SK-N-SH treated with all-trans-retinoic acid at 6 μM for 48 hours (cell line): ENCODE data around the gene CDKN2C.

Experiments used
- RARB ChIP-seq: fragments of 250-450 bp; sonication (Bioruptor Pico); IDR thresholded peaks from 2 replicates; pipeline ENCODE4 v1.8.0; 2021; ENCODE audit warnings: mild to moderate bottlenecking, moderate library complexity
- ZFP30 ChIP-seq: fragments of 450-650 bp; formaldehyde crosslinking; IDR thresholded peaks from 2 replicates; pipeline ENCODE4 v1.5.0; 2022; ENCODE audit warnings: mild to moderate bottlenecking, moderate library complexity

DNA sequence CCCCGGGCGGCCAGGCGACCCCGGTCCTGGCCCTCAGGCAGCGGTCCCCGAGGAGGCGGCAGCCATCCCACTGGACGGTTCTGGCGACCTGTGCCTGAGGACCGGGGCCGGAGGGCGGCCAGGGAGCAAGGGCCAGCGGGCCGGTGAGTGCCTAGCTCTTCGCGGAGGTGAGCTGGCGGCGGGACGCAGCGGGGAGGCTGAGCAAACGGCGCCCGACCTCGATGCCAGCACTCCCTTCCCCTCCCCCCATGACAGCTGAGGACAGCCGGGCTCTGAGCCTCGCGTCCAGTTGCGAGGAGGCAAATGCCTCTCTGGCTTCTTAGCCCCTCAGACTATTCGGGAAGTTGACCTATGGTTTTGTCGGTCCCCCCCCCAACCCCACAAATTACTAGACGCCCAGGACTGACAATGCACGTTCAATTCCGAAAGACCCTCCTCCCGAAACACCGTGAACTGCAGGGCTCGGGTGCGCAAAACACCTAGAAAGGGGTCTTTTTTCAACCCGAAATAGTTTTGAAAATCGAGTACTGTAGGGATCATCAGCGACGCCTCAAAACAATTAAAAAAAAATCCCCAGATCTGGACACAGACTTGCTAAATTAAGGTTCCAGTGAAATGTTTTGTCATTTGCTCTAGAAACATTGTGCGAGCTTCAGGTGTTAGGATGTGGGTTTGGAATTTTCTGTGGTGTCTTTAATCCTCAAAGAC is 8.3 kb downstream of the CDKN2C start:
- TF ChIP-seq ZFP30 (CRISPR knock-in tag): no peak
- TF ChIP-seq RARB (CRISPR knock-in tag): no peak
